WTC11 (cell line): ENCODE results near the gene DSN1.

Experiments used
- CBFB ChIP-seq: sonication (generic); formaldehyde crosslinking; IDR thresholded peaks from 2 replicates; pipeline ENCODE4 v1.8.1; 2022; ENCODE audit warnings: mild to moderate bottlenecking, low read depth, missing genetic modification reagents
- CREB1 ChIP-seq: sonication (generic); formaldehyde crosslinking; IDR thresholded peaks from 2 replicates; pipeline ENCODE4 v1.8.0; 2023; ENCODE audit warnings: mild to moderate bottlenecking, missing genetic modification reagents
- FOXK1 ChIP-seq: sonication (generic); formaldehyde crosslinking; IDR thresholded peaks from 2 replicates; pipeline ENCODE4 v1.8.0; 2022; ENCODE audit warnings: mild to moderate bottlenecking, moderate library complexity, missing genetic modification reagents
- JUN ChIP-seq: sonication (generic); formaldehyde crosslinking; IDR thresholded peaks from 2 replicates; pipeline ENCODE4 v1.8.0; 2023; ENCODE audit warnings: mild to moderate bottlenecking, missing genetic modification reagents
- SMAD3 ChIP-seq: sonication (generic); formaldehyde crosslinking; IDR thresholded peaks from 2 replicates; pipeline ENCODE4 v1.8.0; 2022; ENCODE audit warnings: missing genetic modification reagents, mild to moderate bottlenecking, borderline replicate concordance
- SP1 ChIP-seq: sonication (generic); formaldehyde crosslinking; conservative IDR thresholded peaks from 2 replicates; pipeline ENCODE4 v1.8.1; 2022; ENCODE audit warnings: missing genetic modification reagents
- TEAD1 ChIP-seq: sonication (generic); formaldehyde crosslinking; IDR thresholded peaks from 2 replicates; pipeline ENCODE4 v1.8.0; 2022; ENCODE audit warnings: mild to moderate bottlenecking, missing genetic modification reagents
- TF ChIP-seq, protein P1 (sequence below): fragments of 200-600 bp; IDR thresholded peaks from 2 replicates; pipeline ENCODE4 v1.8.0; 2022; ENCODE audit warnings: antibody characterized with exemption
- TF ChIP-seq, protein P2 (sequence below): sonication (generic); formaldehyde crosslinking; IDR thresholded peaks from 2 replicates; pipeline ENCODE4 v1.8.1; 2023; ENCODE audit warnings: mild to moderate bottlenecking, missing genetic modification reagents, moderate library complexity
- TF ChIP-seq, protein P3 (sequence below): sonication (generic); formaldehyde crosslinking; IDR thresholded peaks from 2 replicates; pipeline ENCODE4 v1.8.0; 2022; ENCODE audit warnings: mild to moderate bottlenecking, missing genetic modification reagents
- TF ChIP-seq, protein P4 (sequence below): sonication (generic); formaldehyde crosslinking; IDR thresholded peaks from 2 replicates; pipeline ENCODE4 v1.8.1; 2022; ENCODE audit warnings: mild to moderate bottlenecking, missing genetic modification reagents, moderate library complexity, borderline replicate concordance

DNA sequence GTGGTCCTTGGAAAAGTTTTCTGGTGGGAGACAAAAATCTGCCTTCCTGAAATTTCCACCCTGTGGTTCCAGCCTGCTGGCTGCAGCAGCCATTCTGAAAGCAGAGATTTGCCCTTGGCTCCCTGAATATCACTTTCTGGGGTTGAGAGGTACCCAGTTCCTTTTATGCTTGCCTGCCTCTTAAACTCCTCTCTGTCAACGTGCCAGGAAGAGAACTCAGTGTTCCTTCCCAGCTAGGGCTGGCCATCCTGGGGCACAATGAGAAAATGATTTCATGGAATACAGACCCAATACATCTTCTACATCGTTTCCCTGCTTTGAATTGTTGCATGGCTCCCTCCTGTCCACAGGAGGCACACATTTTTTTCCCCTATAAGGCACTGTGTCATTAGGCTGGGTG lies 1.6 kb upstream of the DSN1 start:
- TF ChIP-seq, protein P1, sequence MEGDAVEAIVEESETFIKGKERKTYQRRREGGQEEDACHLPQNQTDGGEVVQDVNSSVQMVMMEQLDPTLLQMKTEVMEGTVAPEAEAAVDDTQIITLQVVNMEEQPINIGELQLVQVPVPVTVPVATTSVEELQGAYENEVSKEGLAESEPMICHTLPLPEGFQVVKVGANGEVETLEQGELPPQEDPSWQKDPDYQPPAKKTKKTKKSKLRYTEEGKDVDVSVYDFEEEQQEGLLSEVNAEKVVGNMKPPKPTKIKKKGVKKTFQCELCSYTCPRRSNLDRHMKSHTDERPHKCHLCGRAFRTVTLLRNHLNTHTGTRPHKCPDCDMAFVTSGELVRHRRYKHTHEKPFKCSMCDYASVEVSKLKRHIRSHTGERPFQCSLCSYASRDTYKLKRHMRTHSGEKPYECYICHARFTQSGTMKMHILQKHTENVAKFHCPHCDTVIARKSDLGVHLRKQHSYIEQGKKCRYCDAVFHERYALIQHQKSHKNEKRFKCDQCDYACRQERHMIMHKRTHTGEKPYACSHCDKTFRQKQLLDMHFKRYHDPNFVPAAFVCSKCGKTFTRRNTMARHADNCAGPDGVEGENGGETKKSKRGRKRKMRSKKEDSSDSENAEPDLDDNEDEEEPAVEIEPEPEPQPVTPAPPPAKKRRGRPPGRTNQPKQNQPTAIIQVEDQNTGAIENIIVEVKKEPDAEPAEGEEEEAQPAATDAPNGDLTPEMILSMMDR: no peak
- TF ChIP-seq TEAD1 (CRISPR knock-in tag): no peak
- no peak for TF ChIP-seq CREB1 (CRISPR knock-in tag)
- TF ChIP-seq SP1 (CRISPR knock-in tag): no peak
- TF ChIP-seq CBFB (CRISPR knock-in tag): no peak
- TF ChIP-seq, protein P2, sequence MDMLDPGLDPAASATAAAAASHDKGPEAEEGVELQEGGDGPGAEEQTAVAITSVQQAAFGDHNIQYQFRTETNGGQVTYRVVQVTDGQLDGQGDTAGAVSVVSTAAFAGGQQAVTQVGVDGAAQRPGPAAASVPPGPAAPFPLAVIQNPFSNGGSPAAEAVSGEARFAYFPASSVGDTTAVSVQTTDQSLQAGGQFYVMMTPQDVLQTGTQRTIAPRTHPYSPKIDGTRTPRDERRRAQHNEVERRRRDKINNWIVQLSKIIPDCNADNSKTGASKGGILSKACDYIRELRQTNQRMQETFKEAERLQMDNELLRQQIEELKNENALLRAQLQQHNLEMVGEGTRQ (CRISPR knock-in tag): no peak
- TF ChIP-seq FOXK1 (CRISPR knock-in tag): no peak
- TF ChIP-seq, protein P3, sequence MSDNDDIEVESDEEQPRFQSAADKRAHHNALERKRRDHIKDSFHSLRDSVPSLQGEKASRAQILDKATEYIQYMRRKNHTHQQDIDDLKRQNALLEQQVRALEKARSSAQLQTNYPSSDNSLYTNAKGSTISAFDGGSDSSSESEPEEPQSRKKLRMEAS (CRISPR knock-in tag): no peak
- TF ChIP-seq, protein P4, sequence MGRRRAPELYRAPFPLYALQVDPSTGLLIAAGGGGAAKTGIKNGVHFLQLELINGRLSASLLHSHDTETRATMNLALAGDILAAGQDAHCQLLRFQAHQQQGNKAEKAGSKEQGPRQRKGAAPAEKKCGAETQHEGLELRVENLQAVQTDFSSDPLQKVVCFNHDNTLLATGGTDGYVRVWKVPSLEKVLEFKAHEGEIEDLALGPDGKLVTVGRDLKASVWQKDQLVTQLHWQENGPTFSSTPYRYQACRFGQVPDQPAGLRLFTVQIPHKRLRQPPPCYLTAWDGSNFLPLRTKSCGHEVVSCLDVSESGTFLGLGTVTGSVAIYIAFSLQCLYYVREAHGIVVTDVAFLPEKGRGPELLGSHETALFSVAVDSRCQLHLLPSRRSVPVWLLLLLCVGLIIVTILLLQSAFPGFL (CRISPR knock-in tag): no peak
- no peak for TF ChIP-seq JUN
- TF ChIP-seq SMAD3 (CRISPR knock-in tag): no peak
